ENCODE measurements around the gene SRGAP1.
"Not testable (repeated sequence)": the region's sequence is repeated elsewhere in the genome, so short reads cannot be mapped to it uniquely, and the experiment has no call there.

SRGAP1 gene

DNA sequence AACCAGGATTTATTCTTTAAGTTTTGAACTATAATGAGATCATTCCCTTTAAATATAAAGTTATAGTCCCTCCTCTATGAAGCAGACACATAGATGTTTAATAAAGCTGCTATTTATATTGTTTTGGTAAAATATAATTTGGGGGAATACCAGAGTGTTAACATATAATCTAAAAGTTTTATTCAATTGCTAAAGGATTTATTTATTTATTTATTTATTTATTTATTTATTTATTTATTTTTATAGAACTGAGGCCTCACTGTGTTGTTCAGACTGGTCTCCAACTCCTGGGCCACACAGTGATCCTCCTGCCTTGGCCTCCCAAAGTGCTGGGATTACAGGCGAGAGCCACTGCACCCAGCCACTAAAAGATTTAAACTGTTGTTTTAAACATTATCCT, 278.9 kb downstream of the SRGAP1 start:
- H3K4me1 ChIP-seq (ENCODE audit: control insufficient read depth, insufficient read depth, low read length): no peaks in the 10 kb centered on the region
- H3K9me3 ChIP-seq (ENCODE audit: control insufficient read depth, insufficient read depth, low read length): no peaks in the 10 kb centered on the region
- H3K36me3 ChIP-seq (ENCODE audit: control insufficient read depth, insufficient read depth, low read length): 0 out of 2 replicates have a peak, but pooled peaks cover 2% of the 10 kb centered on the region
- no peak overlapping the region for H3K4me3 ChIP-seq (ENCODE audit: low read depth, low read length)
- H3K9ac ChIP-seq (ENCODE audit: low read depth, low read length): no peak overlapping the region
- H3K27ac ChIP-seq (ENCODE audit: low read depth, low read length): no peak overlapping the region
- H3K27me3 ChIP-seq (ENCODE audit: control insufficient read depth, insufficient read depth, low read length): no peaks in the 10 kb centered on the region

DNA sequence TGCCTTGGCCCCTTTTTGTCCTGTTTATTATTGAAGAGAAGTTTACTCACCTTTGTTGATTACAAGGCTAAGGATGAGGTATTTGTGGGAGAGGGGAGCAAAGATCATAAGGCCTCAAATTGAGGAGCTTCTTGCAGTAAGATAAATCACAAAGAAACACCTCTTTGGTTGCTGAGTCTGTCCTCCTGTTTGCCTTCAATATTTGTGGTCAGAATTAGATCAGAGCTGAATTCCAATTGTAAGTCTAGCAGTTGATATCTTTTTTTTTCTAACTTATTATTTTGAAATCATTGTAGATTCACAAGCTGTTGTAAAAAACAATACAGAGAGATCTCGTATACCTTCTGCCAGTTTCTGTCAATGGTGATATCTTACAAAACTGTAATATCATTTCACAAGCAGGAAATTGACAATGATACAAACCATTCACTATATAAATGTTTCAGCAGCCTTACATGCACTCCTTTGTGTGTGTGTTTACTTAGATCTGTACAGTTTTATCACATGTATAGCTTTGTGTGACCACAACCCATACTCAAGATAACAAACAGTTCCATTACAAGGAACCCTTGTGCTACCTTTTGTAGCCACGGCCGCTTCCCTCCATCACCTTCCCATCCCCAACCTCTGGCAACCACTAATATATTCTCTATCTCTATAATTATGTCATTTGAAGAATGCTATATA, 280.2 kb downstream of the SRGAP1 start:
- no peaks in the 10 kb centered on the region for H3K4me1 ChIP-seq (ENCODE audit: control insufficient read depth, insufficient read depth, low read length)
- no peak overlapping the region for H3K27ac ChIP-seq (ENCODE audit: low read depth, low read length)
- H3K36me3 ChIP-seq (ENCODE audit: control insufficient read depth, insufficient read depth, low read length): 0 out of 2 replicates have a peak, but pooled peaks cover 2% of the 10 kb centered on the region
- H3K9me3 ChIP-seq (ENCODE audit: control insufficient read depth, insufficient read depth, low read length): no peaks in the 10 kb centered on the region
- no peak overlapping the region for H3K4me3 ChIP-seq (ENCODE audit: low read depth, low read length)
- no peak overlapping the region for H3K9ac ChIP-seq (ENCODE audit: low read depth, low read length)
- H3K27me3 ChIP-seq (ENCODE audit: control insufficient read depth, insufficient read depth, low read length): no peaks in the 10 kb centered on the region

DNA sequence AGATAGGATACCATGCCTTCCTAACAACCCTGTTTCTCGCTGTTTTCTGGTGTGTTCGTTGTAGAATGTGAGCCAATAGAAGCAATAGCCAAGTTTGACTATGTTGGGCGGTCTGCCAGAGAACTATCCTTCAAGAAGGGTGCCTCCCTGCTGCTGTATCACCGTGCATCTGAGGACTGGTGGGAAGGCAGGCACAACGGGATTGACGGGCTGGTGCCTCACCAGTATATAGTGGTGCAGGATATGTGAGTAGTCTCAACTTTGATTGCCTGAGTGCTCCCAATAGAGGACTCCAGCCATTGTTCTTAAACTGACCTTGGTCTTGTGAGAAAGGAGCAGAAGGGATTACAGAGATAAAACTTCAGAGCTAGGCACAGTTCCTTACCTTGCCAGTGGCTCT, 281.4 kb downstream of the SRGAP1 start:
- Histone ChIP-seq H3K9me3 (ENCODE audit: control insufficient read depth, insufficient read depth, low read length) (no peaks in the 10 kb centered on the region), H3K4me3 (ENCODE audit: low read depth, low read length) (no peak overlapping the region), H3K27me3 (ENCODE audit: control insufficient read depth, insufficient read depth, low read length) (no peaks in the 10 kb centered on the region), H3K27ac (ENCODE audit: low read depth, low read length) (no peak overlapping the region), H3K4me1 (ENCODE audit: control insufficient read depth, insufficient read depth, low read length) (no peaks in the 10 kb centered on the region), H3K9ac (ENCODE audit: low read depth, low read length) (no peak overlapping the region), H3K36me3 (ENCODE audit: control insufficient read depth, insufficient read depth, low read length) (0 out of 2 replicates have a peak, but pooled peaks cover 2% of the 10 kb centered on the region)

DNA sequence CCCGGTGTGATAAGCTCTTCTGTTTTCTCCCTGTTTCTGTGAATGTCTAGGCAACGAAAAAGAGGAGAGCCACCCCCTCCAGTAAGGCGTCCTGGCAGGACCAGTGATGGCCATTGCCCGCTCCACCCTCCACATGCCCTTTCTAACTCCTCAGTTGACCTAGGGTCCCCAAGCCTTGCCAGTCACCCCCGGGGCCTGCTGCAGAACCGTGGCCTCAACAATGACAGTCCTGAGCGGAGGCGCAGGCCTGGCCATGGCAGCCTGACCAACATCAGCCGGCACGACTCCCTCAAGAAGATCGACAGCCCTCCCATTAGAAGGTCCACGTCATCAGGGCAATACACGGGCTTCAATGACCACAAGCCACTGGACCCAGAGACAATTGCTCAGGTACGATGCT, 283.3 kb downstream of the SRGAP1 start:
- Histone ChIP-seq H3K9me3 (ENCODE audit: control insufficient read depth, insufficient read depth, low read length) (no peaks in the 10 kb centered on the region), H3K4me3 (ENCODE audit: low read depth, low read length) (no peak overlapping the region), H3K27ac (ENCODE audit: low read depth, low read length) (no peak overlapping the region), H3K9ac (ENCODE audit: low read depth, low read length) (no peak overlapping the region), H3K4me1 (ENCODE audit: control insufficient read depth, insufficient read depth, low read length) (no peaks in the 10 kb centered on the region), H3K27me3 (ENCODE audit: control insufficient read depth, insufficient read depth, low read length) (no peaks in the 10 kb centered on the region), H3K36me3 (ENCODE audit: control insufficient read depth, insufficient read depth, low read length) (0 out of 2 replicates have a peak, but pooled peaks cover 2% of the 10 kb centered on the region)

DNA sequence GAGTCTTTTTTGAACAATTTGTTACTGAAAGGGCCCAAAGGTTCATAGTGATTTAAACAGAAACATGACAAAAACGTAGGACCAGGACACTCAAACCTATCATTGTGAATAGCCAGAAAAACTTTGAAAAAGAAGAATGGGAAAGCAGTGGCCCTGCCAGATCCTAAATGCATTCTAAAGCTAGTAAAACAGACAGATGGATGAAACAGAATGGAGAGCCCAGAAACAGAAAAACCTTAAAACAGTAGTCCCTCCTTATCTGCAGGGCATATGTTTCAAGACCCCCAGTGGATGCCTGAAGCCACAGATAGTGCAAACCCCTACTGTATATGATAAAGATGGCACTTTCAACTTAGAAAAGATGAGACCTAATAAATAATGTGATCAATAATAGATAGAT, 283.9 kb downstream of the SRGAP1 start:
- Histone ChIP-seq H3K9me3 (ENCODE audit: control insufficient read depth, insufficient read depth, low read length) (no peaks in the 10 kb centered on the region), H3K4me3 (ENCODE audit: low read depth, low read length) (no peak overlapping the region), H3K4me1 (ENCODE audit: control insufficient read depth, insufficient read depth, low read length) (no peaks in the 10 kb centered on the region), H3K27me3 (ENCODE audit: control insufficient read depth, insufficient read depth, low read length) (no peaks in the 10 kb centered on the region), H3K36me3 (ENCODE audit: control insufficient read depth, insufficient read depth, low read length) (0 out of 2 replicates have a peak, but pooled peaks cover 2% of the 10 kb centered on the region), H3K9ac (ENCODE audit: low read depth, low read length) (no peak overlapping the region), H3K27ac (ENCODE audit: low read depth, low read length) (no peak overlapping the region)

DNA sequence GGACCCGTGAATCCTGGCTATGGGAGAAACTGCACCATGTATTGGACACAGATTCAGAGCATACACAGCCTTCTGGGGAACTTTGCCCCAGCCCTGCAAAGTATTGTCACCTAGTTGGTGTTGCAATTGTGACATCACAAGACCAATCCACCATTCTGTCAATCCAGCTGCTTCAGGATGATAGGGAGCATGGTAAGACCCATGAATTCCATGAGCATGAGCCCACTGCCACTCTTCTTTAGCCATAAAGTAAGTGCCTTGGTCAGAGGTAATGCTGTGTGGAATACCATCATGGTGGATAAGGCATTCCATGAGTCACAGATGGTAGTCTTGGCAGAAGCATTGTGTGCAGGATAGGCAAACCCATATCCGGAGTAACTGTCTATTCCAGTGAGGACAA, 286.0 kb downstream of the SRGAP1 start:
- not testable (repeated sequence) for H3K36me3 ChIP-seq (ENCODE audit: control insufficient read depth, insufficient read depth, low read length); H3K27ac ChIP-seq (ENCODE audit: low read depth, low read length); H3K9ac ChIP-seq (ENCODE audit: low read depth, low read length); H3K27me3 ChIP-seq (ENCODE audit: control insufficient read depth, insufficient read depth, low read length); H3K9me3 ChIP-seq (ENCODE audit: control insufficient read depth, insufficient read depth, low read length); H3K4me1 ChIP-seq (ENCODE audit: control insufficient read depth, insufficient read depth, low read length); H3K4me3 ChIP-seq (ENCODE audit: low read depth, low read length)

DNA sequence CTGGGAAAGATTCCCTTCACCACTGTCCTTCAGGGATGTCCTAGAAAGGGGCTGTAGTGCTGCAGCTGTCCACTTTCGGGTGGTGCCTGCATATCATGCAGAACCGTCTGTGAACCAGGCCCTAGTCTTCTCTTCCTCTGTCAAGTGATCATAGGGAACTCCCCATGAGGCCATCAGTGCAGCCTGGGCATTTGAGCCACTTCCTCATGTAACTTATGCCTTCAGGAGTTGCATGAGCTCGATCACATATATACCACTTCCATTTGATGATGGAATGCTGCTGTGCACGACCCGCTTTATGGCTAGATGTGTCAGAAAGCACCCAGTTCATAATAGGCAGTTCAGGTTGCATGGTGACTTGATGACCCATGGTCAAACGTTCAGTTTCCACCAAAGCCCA, 287.0 kb downstream of the SRGAP1 start:
- H3K36me3 ChIP-seq (ENCODE audit: control insufficient read depth, insufficient read depth, low read length): not testable (repeated sequence)

DNA sequence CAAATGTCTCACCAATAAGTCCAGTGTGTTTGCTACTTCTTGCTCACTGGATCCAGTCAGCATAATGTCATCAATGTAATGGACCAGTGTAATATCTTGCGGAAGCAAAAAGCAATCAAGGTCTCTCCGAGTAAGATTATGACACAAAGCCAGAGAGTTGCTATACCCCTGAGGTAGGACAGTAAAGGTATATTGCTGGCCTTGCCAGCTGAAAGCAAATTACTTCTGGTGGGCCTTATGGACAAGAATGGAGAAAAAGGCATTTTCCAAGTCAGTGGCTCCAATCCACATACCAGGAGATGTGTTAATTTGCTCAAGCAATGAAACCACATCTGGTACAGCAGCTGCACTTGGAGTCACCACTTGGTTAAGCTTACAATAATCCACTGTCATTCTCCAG, 288.2 kb downstream of the SRGAP1 start:
- H3K36me3 ChIP-seq (ENCODE audit: control insufficient read depth, insufficient read depth, low read length); H3K4me3 ChIP-seq (ENCODE audit: low read depth, low read length): not testable (repeated sequence)

More for the DNA sequence above, 287.0 kb downstream of the SRGAP1 start:
- not testable (repeated sequence) for H3K4me3 ChIP-seq (ENCODE audit: low read depth, low read length); H3K9me3 ChIP-seq (ENCODE audit: control insufficient read depth, insufficient read depth, low read length); H3K4me1 ChIP-seq (ENCODE audit: control insufficient read depth, insufficient read depth, low read length); H3K27me3 ChIP-seq (ENCODE audit: control insufficient read depth, insufficient read depth, low read length); H3K9ac ChIP-seq (ENCODE audit: low read depth, low read length); H3K27ac ChIP-seq (ENCODE audit: low read depth, low read length)

DNA sequence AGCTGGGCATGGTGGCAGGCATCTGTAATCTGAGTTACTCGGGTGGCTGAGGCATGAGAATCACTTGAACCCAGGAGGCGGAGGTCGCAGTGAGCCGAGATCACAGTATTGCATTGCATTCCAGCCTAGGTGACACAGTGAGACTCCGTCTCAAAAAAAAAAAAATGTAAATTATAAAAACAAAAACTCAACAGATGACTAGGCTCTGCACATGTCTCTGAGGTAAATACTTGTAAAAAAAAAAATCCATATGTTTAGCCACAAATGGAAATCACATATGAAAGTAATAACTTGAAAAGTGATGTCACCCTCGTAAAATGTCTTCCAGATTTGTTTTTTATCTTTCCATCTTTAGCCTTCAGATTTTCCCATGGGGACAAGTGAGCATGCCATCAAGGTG, 292.6 kb downstream of the SRGAP1 start:
- Histone ChIP-seq H3K9me3 (ENCODE audit: control insufficient read depth, insufficient read depth, low read length) (0 out of 2 replicates have a peak, but pooled peaks cover 2% of the 10 kb centered on the region), H3K27me3 (ENCODE audit: control insufficient read depth, insufficient read depth, low read length) (no peaks in the 10 kb centered on the region), H3K4me1 (ENCODE audit: control insufficient read depth, insufficient read depth, low read length) (no peaks in the 10 kb centered on the region), H3K4me3 (ENCODE audit: low read depth, low read length) (no peak overlapping the region), H3K9ac (ENCODE audit: low read depth, low read length) (no peak overlapping the region), H3K27ac (ENCODE audit: low read depth, low read length) (no peak overlapping the region), H3K36me3 (ENCODE audit: control insufficient read depth, insufficient read depth, low read length) (no peaks in the 10 kb centered on the region)

More for the DNA sequence above, 288.2 kb downstream of the SRGAP1 start:
- not testable (repeated sequence) for H3K27ac ChIP-seq (ENCODE audit: low read depth, low read length); H3K4me1 ChIP-seq (ENCODE audit: control insufficient read depth, insufficient read depth, low read length); H3K27me3 ChIP-seq (ENCODE audit: control insufficient read depth, insufficient read depth, low read length); H3K9me3 ChIP-seq (ENCODE audit: control insufficient read depth, insufficient read depth, low read length); H3K9ac ChIP-seq (ENCODE audit: low read depth, low read length)

DNA sequence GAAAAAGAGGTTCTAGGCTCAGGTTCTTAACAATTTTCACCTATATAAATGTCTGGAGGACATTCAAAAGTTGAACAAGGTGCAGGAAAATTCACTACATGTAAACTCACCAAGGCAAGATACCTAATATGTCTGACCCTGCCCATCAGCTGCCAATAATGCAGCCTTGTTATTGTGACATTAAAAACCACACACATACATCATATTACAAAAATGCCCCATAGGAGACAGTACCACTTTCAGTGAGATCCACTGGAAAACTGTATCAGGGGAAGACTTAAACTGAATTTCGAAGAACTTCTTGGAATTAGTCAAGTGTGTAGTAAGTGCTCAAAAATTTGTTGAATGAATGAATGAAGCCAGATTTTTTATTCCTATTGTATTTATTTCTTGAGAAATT, 294.5 kb downstream of the SRGAP1 start:
- Histone ChIP-seq H3K4me3 (ENCODE audit: low read depth, low read length) (no peak overlapping the region), H3K27ac (ENCODE audit: low read depth, low read length) (no peak overlapping the region), H3K4me1 (ENCODE audit: control insufficient read depth, insufficient read depth, low read length) (no peaks in the 10 kb centered on the region), H3K9ac (ENCODE audit: low read depth, low read length) (no peak overlapping the region), H3K27me3 (ENCODE audit: control insufficient read depth, insufficient read depth, low read length) (no peaks in the 10 kb centered on the region), H3K36me3 (ENCODE audit: control insufficient read depth, insufficient read depth, low read length) (peaks cover 11% of the 10 kb centered on the region; the same call in 1 of the 2 replicates), H3K9me3 (ENCODE audit: control insufficient read depth, insufficient read depth, low read length) (no peaks in the 10 kb centered on the region)

DNA sequence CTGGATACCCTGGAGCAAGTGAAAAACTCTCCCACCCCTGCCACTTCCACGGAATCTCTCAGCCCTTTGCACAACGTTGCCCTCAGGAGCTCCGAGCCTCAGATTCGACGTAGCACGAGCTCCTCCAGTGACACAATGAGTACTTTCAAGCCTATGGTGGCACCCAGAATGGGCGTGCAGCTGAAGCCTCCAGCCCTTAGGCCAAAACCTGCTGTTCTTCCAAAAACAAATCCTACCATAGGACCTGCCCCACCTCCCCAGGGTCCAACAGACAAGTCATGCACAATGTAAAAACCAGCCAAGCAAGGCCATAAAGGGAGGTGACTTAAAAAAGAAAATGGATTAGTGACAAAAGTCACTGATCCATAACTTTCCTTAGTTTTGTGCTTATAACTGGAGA, 297.9 kb downstream of the SRGAP1 start:
- H3K36me3 ChIP-seq (ENCODE audit: control insufficient read depth, insufficient read depth, low read length): peaks cover 11% of the 10 kb centered on the region; the same call in 1 of the 2 replicates
- no peaks in the 10 kb centered on the region for H3K4me1 ChIP-seq (ENCODE audit: control insufficient read depth, insufficient read depth, low read length)
- no peaks in the 10 kb centered on the region for H3K27me3 ChIP-seq (ENCODE audit: control insufficient read depth, insufficient read depth, low read length)
- H3K4me3 ChIP-seq (ENCODE audit: low read depth, low read length): no peak overlapping the region
- no peak overlapping the region for H3K27ac ChIP-seq (ENCODE audit: low read depth, low read length)
- no peaks in the 10 kb centered on the region for H3K9me3 ChIP-seq (ENCODE audit: control insufficient read depth, insufficient read depth, low read length)
- H3K9ac ChIP-seq (ENCODE audit: low read depth, low read length): no peak overlapping the region

Data from HUES48 (cell line).